Measurements from ENCODE around the gene OTOP3. TPM values are rescaled to one million over a fixed set of nuclear protein-coding genes. Genes with fewer than 3 reads are reported as not detected.

The OTOP3 gene
- total RNA-seq, 1 donor from 2014 or later = not detected

GRCh38 chr17:74936470-74936799, 737 bp downstream of the OTOP3 start:
- peaks cover 28% of the 10 kb centered on the region for H3K27me3 Mint-ChIP-seq (ENCODE audit: unreplicated experiment)
- H3K27ac Mint-ChIP-seq (ENCODE audit: unreplicated experiment) = no peak overlapping the region

GRCh38 chr17:74937064-74938051, 1.7 kb downstream of the OTOP3 start:
- no peak overlapping the region for H3K27ac Mint-ChIP-seq (ENCODE audit: unreplicated experiment)
- peaks cover 7% of the 10 kb centered on the region for H3K4me1 Mint-ChIP-seq (ENCODE audit: low read depth, unreplicated experiment)
- H3K4me3 Mint-ChIP-seq (ENCODE audit: unreplicated experiment) = no peak overlapping the region
- no peaks in the 10 kb centered on the region for H3K36me3 Mint-ChIP-seq (ENCODE audit: unreplicated experiment)
- no peak for DNase-seq
- peaks cover 29% of the 10 kb centered on the region for H3K27me3 Mint-ChIP-seq (ENCODE audit: unreplicated experiment)
- H3K9me3 Mint-ChIP-seq (ENCODE audit: unreplicated experiment) = no peaks in the 10 kb centered on the region
- TF ChIP-seq CTCF (IDR thresholded peaks at IDR 0.05; ENCODE audit: partially characterized antibody, unreplicated experiment) = no peak

More at GRCh38 chr17:74936470-74936799, 737 bp downstream of the OTOP3 start:
- peaks cover 3% of the 10 kb centered on the region for H3K9me3 Mint-ChIP-seq (ENCODE audit: unreplicated experiment)
- DNase-seq = no peak
- no peak for TF ChIP-seq CTCF (IDR thresholded peaks at IDR 0.05; ENCODE audit: partially characterized antibody, unreplicated experiment)
- no peaks in the 10 kb centered on the region for H3K36me3 Mint-ChIP-seq (ENCODE audit: unreplicated experiment)
- H3K4me3 Mint-ChIP-seq (ENCODE audit: unreplicated experiment) = no peak overlapping the region
- peaks cover 7% of the 10 kb centered on the region for H3K4me1 Mint-ChIP-seq (ENCODE audit: low read depth, unreplicated experiment)

- peaks cover 25% of the 10 kb centered on the region for H3K27me3 Mint-ChIP-seq (ENCODE audit: unreplicated experiment)
- DNase-seq = no peak
- no peak overlapping the region for H3K27ac Mint-ChIP-seq (ENCODE audit: unreplicated experiment)
- peaks cover 4% of the 10 kb centered on the region for H3K4me1 Mint-ChIP-seq (ENCODE audit: low read depth, unreplicated experiment)
- no peak for TF ChIP-seq CTCF (IDR thresholded peaks at IDR 0.05; ENCODE audit: partially characterized antibody, unreplicated experiment)
- H3K36me3 Mint-ChIP-seq (ENCODE audit: unreplicated experiment) = no peaks in the 10 kb centered on the region
- no peaks in the 10 kb centered on the region for H3K9me3 Mint-ChIP-seq (ENCODE audit: unreplicated experiment)
- H3K4me3 Mint-ChIP-seq (ENCODE audit: unreplicated experiment) = peak overlapping the region; percentile 21
Measured at GRCh38 chr17:74938194-74938950, 2.7 kb downstream of the OTOP3 start.

- TF ChIP-seq CTCF (IDR thresholded peaks at IDR 0.05; ENCODE audit: partially characterized antibody, unreplicated experiment) = no peak
- Mint-ChIP-seq H3K27ac (ENCODE audit: unreplicated experiment) (no peak overlapping the region), H3K27me3 (ENCODE audit: unreplicated experiment) (peaks cover 24% of the 10 kb centered on the region), H3K4me3 (ENCODE audit: unreplicated experiment) (no peak overlapping the region), H3K4me1 (ENCODE audit: low read depth, unreplicated experiment) (peaks cover 2% of the 10 kb centered on the region), H3K9me3 (ENCODE audit: unreplicated experiment) (peaks cover 1% of the 10 kb centered on the region), H3K36me3 (ENCODE audit: unreplicated experiment) (no peaks in the 10 kb centered on the region)
- no peak for DNase-seq
Measured at GRCh38 chr17:74939534-74939933, 3.8 kb downstream of the OTOP3 start.

Measured in glutamatergic neuron (in vitro differentiated cells).